Epithelial cell of umbilical artery (primary cell): ENCODE measurements around the gene DCUN1D3. TPM values are rescaled to one million over a fixed set of nuclear protein-coding genes. Genes with fewer than 3 reads are reported as not detected.

Experiments used
- total RNA-seq: library from RNA; depleted of rRNA; stranded (reverse); fragments of >200 nt; gene quantifications from 2 replicates; pipeline ENCODE4 v1.2.3, GENCODE V29; 2014

DCUN1D3 gene
- total RNA-seq: 41.6 and 74.0 TPM in 2 replicates

GRCh38 chr16:20900299-20901067 lies at the start of gene DCUN1D3, which contains the start of gene LYRM1:
Gene DCUN1D3 (minus strand): TSS chr16:20900358. CDS start chr16:20862538, 37,820 bp downstream.
Gene LYRM1 (plus strand): TSS chr16:20900771. CDS start chr16:20915556, 14,785 bp downstream.

GRCh38 chr16:20806168-20807050 lies 93.7 kb downstream of the DCUN1D3 start, which contains the start of the genes ERI2 and REXO5:
Gene ERI2 (minus strand): TSS chr16:20806472. CDS start chr16:20806430, 42 bp downstream.
Gene REXO5 (plus strand): TSS chr16:20806527. CDS start chr16:20806954, 427 bp downstream.

Other genes with a start within 250 kb of the DCUN1D3 start
- not detected in 2 replicates for gene ACSM1, start 202.7 kb downstream of the DCUN1D3 start, total RNA-seq
- 85.1 and 118 TPM in 2 replicates for gene THUMPD1, start 158.5 kb downstream of the DCUN1D3 start, total RNA-seq
- gene ACSM3, start 136.3 kb downstream of the DCUN1D3 start, total RNA-seq: 0.61 and 5.2 TPM in 2 replicates
- gene ERI2, start 93.9 kb downstream of the DCUN1D3 start, total RNA-seq: 14.1 and 16.9 TPM in 2 replicates
- gene REXO5, start 93.8 kb downstream of the DCUN1D3 start, total RNA-seq: 2.9 and 9.1 TPM in 2 replicates
- gene LYRM1, start 413 bp upstream of the DCUN1D3 start, total RNA-seq: 58.1 and 154 TPM in 2 replicates